HepG2 (cell line): ENCODE results near the gene ADORA2B. TPM values are rescaled to one million over a fixed set of nuclear protein-coding genes. Genes with fewer than 3 reads are reported as not detected.

Experiments
- ERF ChIP-seq: IDR thresholded peaks from 2 replicates; pipeline ENCODE4 v1.6.1; 2018; ENCODE audit warnings: missing biosample characterization, missing genetic modification reagents
- ETS1 ChIP-seq: sonication (generic); formaldehyde crosslinking; IDR thresholded peaks from 2 replicates; pipeline ENCODE4 v1.4.0; 2020; ENCODE audit warnings: missing genetic modification reagents
- KLF12 ChIP-seq: sonication (generic); formaldehyde crosslinking; IDR thresholded peaks from 2 replicates; pipeline ENCODE4 v1.4.0; 2020; ENCODE audit warnings: missing genetic modification reagents, borderline replicate concordance
- MAX ChIP-seq: IDR thresholded peaks from 2 replicates; pipeline ENCODE4 v1.6.1; 2012; ENCODE audit warnings: inconsistent platforms
- NR2F6 ChIP-seq, 2 experiments: IDR thresholded peaks; 2 replicates each; pipeline ENCODE4 v1.6.1; 2016; ENCODE audit warnings: antibody characterized with exemption in 1 of 2, mild to moderate bottlenecking in 1 of 2
- RNF2 ChIP-seq: fragments of 450-650 bp; conservative IDR thresholded peaks from 2 replicates; pipeline ENCODE4 v1.6.1; 2016; ENCODE audit warnings: low read depth
- SMC3 ChIP-seq: IDR thresholded peaks from 2 replicates; pipeline ENCODE4 v1.6.1; 2011; ENCODE audit warnings: low read length, improper control_type of control experiment
- SNAPC5 ChIP-seq: sonication (generic); formaldehyde crosslinking; IDR thresholded peaks from 2 replicates; pipeline ENCODE4 v1.8.1; 2023; ENCODE audit warnings: mild to moderate bottlenecking, missing genetic modification reagents, borderline replicate concordance
- TEF ChIP-seq: sonication (generic); formaldehyde crosslinking; IDR thresholded peaks from 2 replicates; pipeline ENCODE4 v1.5.0; 2020; ENCODE audit warnings: missing genetic modification reagents
- ZFP41 ChIP-seq: sonication (generic); formaldehyde crosslinking; IDR thresholded peaks from 2 replicates; pipeline ENCODE4 v1.4.0; 2020; ENCODE audit warnings: mild to moderate bottlenecking, missing genetic modification reagents, borderline replicate concordance
- ZNF235 ChIP-seq: sonication (generic); formaldehyde crosslinking; IDR thresholded peaks from 2 replicates; pipeline ENCODE4 v1.8.1; 2023; ENCODE audit warnings: mild to moderate bottlenecking, missing genetic modification reagents, borderline replicate concordance
- ZNF30 ChIP-seq: sonication (generic); formaldehyde crosslinking; IDR thresholded peaks from 2 replicates; pipeline ENCODE4 v1.5.0; 2020; ENCODE audit warnings: mild to moderate bottlenecking, missing genetic modification reagents
- ZNF496 ChIP-seq: sonication (generic); formaldehyde crosslinking; IDR thresholded peaks from 2 replicates; pipeline ENCODE4 v1.8.1; 2023; ENCODE audit warnings: mild to moderate bottlenecking, moderate library complexity, missing genetic modification reagents; ENCODE audit not compliant: insufficient replicate concordance
- ZNF572 ChIP-seq: sonication (generic); formaldehyde crosslinking; IDR thresholded peaks from 2 replicates; pipeline ENCODE4 v1.5.1; 2020; ENCODE audit warnings: mild to moderate bottlenecking, missing genetic modification reagents
- ZNF782 ChIP-seq: sonication (generic); formaldehyde crosslinking; IDR thresholded peaks from 2 replicates; pipeline ENCODE4 v1.4.0; 2020; ENCODE audit warnings: missing genetic modification reagents, mild to moderate bottlenecking, borderline replicate concordance
- ZNF792 ChIP-seq: IDR thresholded peaks from 2 replicates; pipeline ENCODE4 v1.6.1; 2016
- ZSCAN29 ChIP-seq: sonication (generic); formaldehyde crosslinking; conservative IDR thresholded peaks from 2 replicates; pipeline ENCODE4 v1.4.0; 2020; ENCODE audit warnings: mild to moderate bottlenecking, missing genetic modification reagents
- ZUFSP ChIP-seq: sonication (generic); formaldehyde crosslinking; IDR thresholded peaks from 2 replicates; pipeline ENCODE4 v1.9.0; 2021; ENCODE audit warnings: missing genetic modification reagents, mild to moderate bottlenecking, borderline replicate concordance
- polyA plus RNA-seq, 8 experiments: library from polyadenylated mRNA; depleted of rRNA in 3 of 8; stranded (reverse) in 7 of 8; unstranded in 1 of 8; fragments of >200 nt; fragmentation: Illumina TruSeq in 4 of 8; extraction: Trizol in 4 of 8; gene quantifications; 2 replicates each; pipeline versions ENCODE4 v1.2.1 to v1.2.3, GENCODE V29; 2011 to 2016; ENCODE audit warnings: low read depth in 4 of 8, missing spikeins in 1 of 8, mixed read lengths in 1 of 8; ENCODE audit not compliant: insufficient read depth in 1 of 8
- total RNA-seq, 5 experiments: library from RNA; depleted of rRNA; stranded (reverse); fragments of >200 nt; fragmentation: Illumina TruSeq; extraction: Trizol; gene quantifications; 2 replicates each; pipeline ENCODE4 v1.2.3, GENCODE V29; 2016; ENCODE audit warnings: low read depth in 1 of 5
- TF ChIP-seq, protein P1 (sequence below): sonication (generic); formaldehyde crosslinking; IDR thresholded peaks from 2 replicates; pipeline ENCODE4 v1.4.0; 2020; ENCODE audit warnings: missing genetic modification reagents, low read depth, mild to moderate bottlenecking, borderline replicate concordance
- TF ChIP-seq, protein P2 (sequence below): sonication (generic); formaldehyde crosslinking; IDR thresholded peaks from 2 replicates; pipeline ENCODE4 v1.5.0; 2020; ENCODE audit warnings: mild to moderate bottlenecking, missing genetic modification reagents

Gene ADORA2B
- total and polyA plus RNA-seq, 2 of the 13 experiments (the other 11 are each of a cell fraction or from before 2014, with no cell fraction given): 10.4 to 20.0 TPM

DNA sequence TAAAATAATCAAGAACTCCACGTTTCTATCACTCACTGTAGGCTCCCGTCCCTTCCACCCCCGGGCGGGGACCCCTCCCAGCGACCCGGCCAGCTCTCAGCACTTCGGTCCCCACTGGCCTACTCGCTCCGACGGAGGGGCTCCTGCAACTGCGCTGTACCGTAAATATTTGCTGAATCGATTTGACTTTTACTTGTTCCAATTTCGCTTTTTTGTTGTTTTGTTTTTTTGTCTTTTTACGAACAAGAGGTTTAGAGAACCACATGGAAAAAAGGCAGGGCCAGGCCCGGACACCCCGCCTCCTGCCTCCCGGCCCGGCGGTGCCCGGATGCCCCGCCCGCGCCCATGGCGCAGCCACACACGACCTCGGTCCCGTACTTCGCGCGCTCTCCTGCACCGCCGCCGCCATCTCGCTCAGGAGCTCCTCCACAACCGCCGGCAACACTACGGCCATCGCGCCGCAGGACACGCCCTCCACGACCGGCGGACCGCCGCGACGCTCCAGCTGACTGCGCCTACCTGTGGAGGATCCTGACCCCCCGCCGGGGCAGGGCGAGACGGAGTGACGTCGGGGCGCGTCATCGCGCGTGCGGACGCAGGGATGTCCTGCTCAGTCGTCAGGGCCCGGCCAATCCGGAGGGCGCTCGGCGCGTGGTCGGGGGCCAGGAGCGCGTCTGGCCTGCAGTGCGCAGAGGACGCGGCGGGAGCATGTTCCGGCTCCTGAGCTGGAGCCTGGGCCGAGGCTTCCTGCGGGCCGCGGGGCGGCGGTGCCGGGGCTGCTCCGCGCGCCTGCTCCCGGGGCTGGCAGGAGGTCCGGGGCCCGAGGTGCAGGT, 54.4 kb downstream of the ADORA2B start, which contains the start of the genes TTC19 and ZSWIM7 (continued):
- TF ChIP-seq NR2F6 (IDR thresholded peaks at IDR 0.05) (no peak), NR2F6 (CRISPR knock-in tag; IDR thresholded peaks at IDR 0.05) (peak; percentile 85), RNF2 (peak; percentile 95), ZNF792 (CRISPR knock-in tag) (peak; percentile 93), SNAPC5 (CRISPR knock-in tag) (no peak; the same call in 1 of the 2 replicates), ZNF30 (no peak), ZNF782 (peak; percentile 56), TEF (CRISPR knock-in tag) (no peak), MAX (peak; percentile 89), ZSCAN29 (CRISPR knock-in tag) (peak; percentile 81; the same call in 1 of the 2 replicates), ETS1 (peak; percentile 82; the same call in 1 of the 2 replicates), ZNF496 (no peak), ZFP41 (CRISPR knock-in tag) (peak; percentile 76; the same call in 1 of the 2 replicates), ZNF235 (CRISPR knock-in tag) (peak; percentile 58; the same call in 1 of the 2 replicates), ZUFSP (CRISPR knock-in tag) (no peak), ERF (CRISPR knock-in tag) (peak; percentile 97), SMC3 (no peak), KLF12 (peak; percentile 76; the same call in 1 of the 2 replicates), ZNF572 (no peak)
- TF ChIP-seq, protein P1, sequence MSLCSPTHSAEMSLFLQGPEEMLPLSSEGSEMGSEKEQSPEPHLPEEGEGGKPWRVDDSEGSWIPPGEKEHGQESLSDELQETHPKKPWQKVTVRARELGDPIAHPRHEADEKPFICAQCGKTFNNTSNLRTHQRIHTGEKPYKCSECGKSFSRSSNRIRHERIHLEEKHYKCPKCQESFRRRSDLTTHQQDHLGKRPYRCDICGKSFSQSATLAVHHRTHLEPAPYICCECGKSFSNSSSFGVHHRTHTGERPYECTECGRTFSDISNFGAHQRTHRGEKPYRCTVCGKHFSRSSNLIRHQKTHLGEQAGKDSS (CRISPR knock-in tag): peak; percentile 22; the same call in 1 of the 2 replicates
- TF ChIP-seq, protein P2, sequence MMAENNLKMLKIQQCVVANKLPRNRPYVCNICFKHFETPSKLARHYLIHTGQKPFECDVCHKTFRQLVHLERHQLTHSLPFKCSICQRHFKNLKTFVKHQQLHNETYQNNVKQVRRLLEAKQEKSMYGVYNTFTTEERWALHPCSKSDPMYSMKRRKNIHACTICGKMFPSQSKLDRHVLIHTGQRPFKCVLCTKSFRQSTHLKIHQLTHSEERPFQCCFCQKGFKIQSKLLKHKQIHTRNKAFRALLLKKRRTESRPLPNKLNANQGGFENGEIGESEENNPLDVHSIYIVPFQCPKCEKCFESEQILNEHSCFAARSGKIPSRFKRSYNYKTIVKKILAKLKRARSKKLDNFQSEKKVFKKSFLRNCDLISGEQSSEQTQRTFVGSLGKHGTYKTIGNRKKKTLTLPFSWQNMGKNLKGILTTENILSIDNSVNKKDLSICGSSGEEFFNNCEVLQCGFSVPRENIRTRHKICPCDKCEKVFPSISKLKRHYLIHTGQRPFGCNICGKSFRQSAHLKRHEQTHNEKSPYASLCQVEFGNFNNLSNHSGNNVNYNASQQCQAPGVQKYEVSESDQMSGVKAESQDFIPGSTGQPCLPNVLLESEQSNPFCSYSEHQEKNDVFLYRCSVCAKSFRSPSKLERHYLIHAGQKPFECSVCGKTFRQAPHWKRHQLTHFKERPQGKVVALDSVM (CRISPR knock-in tag): peak; percentile 69
